MCF 10A (cell line): Measurements from ENCODE around the gene E4F1. TPM values are rescaled to one million over a fixed set of nuclear protein-coding genes. Genes with fewer than 3 reads are reported as not detected.

ENCODE experiments used
- BruUV-seq: library from RNA; stranded (reverse); fragments of 400-500 nt; replicated peaks from 2 replicates; lab custom pipeline; 2021; lab: Mats Ljungman, UMichigan
- CTCF ChIA-PET: fragments of 300-600 bp; sonication (Branson Sonifier 250); formaldehyde crosslinking; extraction: SDS; loops from one replicate; lab custom pipeline; 2021; ENCODE audit warnings: antibody characterized with exemption, inconsistent platforms; lab: Yijun Ruan, JAX
- POLR2A ChIA-PET: fragments of 300-600, 350-650 bp; sonication (Branson Sonifier 250); formaldehyde crosslinking; extraction: SDS; loops from one replicate; lab custom pipeline; 2020; ENCODE audit warnings: antibody characterized with exemption, inconsistent platforms; lab: Yijun Ruan, JAX
- DNase-seq: peaks from one replicate; pipeline ENCODE4 v3.0.0-alpha.2; 2018; ENCODE audit not compliant: unreplicated experiment
- H3K27ac Mint-ChIP-seq: one replicate; pipeline ENCODE4 v1.8.0; 2022; ENCODE audit warnings: mild to moderate bottlenecking, low read depth, mixed read lengths; ENCODE audit not compliant: unreplicated experiment
- H3K27me3 Mint-ChIP-seq: one replicate; pipeline ENCODE4 v1.8.0; 2022; ENCODE audit warnings: mixed read lengths; ENCODE audit not compliant: insufficient read depth, unreplicated experiment
- H3K36me3 Mint-ChIP-seq: one replicate; pipeline ENCODE4 v1.8.0; 2022; ENCODE audit warnings: mild to moderate bottlenecking, moderate library complexity, mixed read lengths; ENCODE audit not compliant: insufficient read depth, unreplicated experiment
- H3K4me1 Mint-ChIP-seq: one replicate; pipeline ENCODE4 v1.8.0; 2022; ENCODE audit warnings: mixed read lengths; ENCODE audit not compliant: insufficient read depth, unreplicated experiment
- H3K4me3 Mint-ChIP-seq: one replicate; pipeline ENCODE4 v1.8.0; 2022; ENCODE audit warnings: mild to moderate bottlenecking, moderate library complexity, mixed read lengths; ENCODE audit not compliant: unreplicated experiment
- H3K9me3 Mint-ChIP-seq: one replicate; pipeline ENCODE4 v1.8.0; 2022; ENCODE audit warnings: mixed read lengths; ENCODE audit not compliant: unreplicated experiment
- intact Hi-C: fragments of 100-400 bp; cut with micrococcal nuclease; formaldehyde crosslinking; loops from 2 replicates; pipeline ENCODE4 v1.14.1; 2022
- total RNA-seq: library from RNA; stranded (reverse); gene quantifications from 2 replicates; pipeline ENCODE4 v1.2.3, GENCODE V29; 2022
- TF ChIP-seq, protein P1 (sequence below): fragments of 200-600 bp; IDR thresholded peaks from one replicate; pipeline ENCODE4 v1.8.0; 2022; ENCODE audit warnings: antibody characterized with exemption, mild to moderate bottlenecking; ENCODE audit not compliant: unreplicated experiment

Gene E4F1
- total RNA-seq, 1 experiment from 2014 or later = 26.2 TPM

DNA sequence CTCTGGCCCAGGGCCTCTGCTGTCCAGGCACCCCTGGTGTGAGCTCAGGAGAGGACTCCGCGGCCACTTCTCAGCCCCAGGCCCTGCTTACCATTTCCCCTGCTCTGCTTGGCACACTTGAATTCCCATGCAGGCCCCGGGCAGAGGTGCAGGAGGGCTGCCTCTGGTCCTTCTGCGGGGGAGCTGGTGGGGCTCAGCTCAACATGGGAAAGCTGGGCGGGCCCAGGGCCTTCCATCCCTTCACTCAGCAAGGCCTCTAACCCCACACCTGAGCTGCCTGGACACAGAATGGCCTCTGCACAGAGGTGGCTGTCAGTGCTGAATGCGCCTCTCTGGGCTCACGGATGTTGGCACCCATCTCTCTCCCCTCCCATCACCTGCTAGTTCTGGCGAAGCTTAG lies 57.1 kb downstream of the E4F1 start:
- Mint-ChIP-seq H3K27me3 (peaks cover 23% of the 10 kb centered on the region), H3K4me3 (no peak overlapping the region), H3K9me3 (no peaks in the 10 kb centered on the region), H3K36me3 (peaks cover 6% of the 10 kb centered on the region), H3K27ac (no peak overlapping the region), H3K4me1 (no peaks in the 10 kb centered on the region)
- CTCF ChIA-PET = no interaction called here
- intact Hi-C loops = no loop called here
- POLR2A ChIA-PET = no interaction called here
- BruUV-seq = no TSS peak
- TF ChIP-seq, protein P1, sequence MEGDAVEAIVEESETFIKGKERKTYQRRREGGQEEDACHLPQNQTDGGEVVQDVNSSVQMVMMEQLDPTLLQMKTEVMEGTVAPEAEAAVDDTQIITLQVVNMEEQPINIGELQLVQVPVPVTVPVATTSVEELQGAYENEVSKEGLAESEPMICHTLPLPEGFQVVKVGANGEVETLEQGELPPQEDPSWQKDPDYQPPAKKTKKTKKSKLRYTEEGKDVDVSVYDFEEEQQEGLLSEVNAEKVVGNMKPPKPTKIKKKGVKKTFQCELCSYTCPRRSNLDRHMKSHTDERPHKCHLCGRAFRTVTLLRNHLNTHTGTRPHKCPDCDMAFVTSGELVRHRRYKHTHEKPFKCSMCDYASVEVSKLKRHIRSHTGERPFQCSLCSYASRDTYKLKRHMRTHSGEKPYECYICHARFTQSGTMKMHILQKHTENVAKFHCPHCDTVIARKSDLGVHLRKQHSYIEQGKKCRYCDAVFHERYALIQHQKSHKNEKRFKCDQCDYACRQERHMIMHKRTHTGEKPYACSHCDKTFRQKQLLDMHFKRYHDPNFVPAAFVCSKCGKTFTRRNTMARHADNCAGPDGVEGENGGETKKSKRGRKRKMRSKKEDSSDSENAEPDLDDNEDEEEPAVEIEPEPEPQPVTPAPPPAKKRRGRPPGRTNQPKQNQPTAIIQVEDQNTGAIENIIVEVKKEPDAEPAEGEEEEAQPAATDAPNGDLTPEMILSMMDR = no peak
- no peak for DNase-seq

DNA sequence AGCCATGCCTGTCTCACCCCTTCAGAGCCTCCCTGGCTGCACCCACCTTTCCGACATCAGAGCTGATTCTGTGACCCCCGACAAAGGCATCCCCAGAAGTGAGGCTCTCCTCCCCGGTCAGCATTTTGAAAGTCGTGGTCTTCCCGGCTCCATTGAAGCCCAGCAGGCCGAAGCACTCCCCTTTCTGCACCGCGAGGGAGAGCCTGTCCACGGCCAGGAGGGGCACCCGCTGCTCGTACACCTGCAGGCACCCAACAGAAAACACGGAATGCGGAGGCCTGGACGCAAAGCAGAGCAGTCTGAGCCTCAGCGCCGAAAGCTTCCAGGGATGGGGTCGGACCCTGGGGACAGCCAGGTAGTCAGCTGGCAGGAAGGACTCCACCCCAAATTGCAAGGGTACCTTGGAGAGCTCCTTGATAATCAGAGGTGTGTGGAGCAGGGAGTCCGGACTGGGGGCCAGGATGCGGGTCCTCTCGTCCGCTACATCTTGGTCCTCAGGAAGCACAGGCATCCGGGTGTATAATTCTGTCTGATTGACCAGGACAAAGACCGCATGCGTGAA lies 57.7 kb downstream of the E4F1 start:
- no peak for DNase-seq
- H3K36me3 Mint-ChIP-seq = peaks cover 6% of the 10 kb centered on the region
- no peak overlapping the region for H3K4me3 Mint-ChIP-seq
- no peak overlapping the region for H3K27ac Mint-ChIP-seq
- TF ChIP-seq, protein P1 = no peak
- H3K9me3 Mint-ChIP-seq = no peaks in the 10 kb centered on the region
- intact Hi-C loops = no loop called here
- ChIA-PET CTCF (interaction anchor here (1.1 kb wide), 1 partner anchor 44 kb away, joined by 4 read pairs; no protein-coding TSS in a partner anchor), POLR2A (no interaction called here)
- H3K4me1 Mint-ChIP-seq = no peaks in the 10 kb centered on the region
- BruUV-seq = no TSS peak
- peaks cover 23% of the 10 kb centered on the region for H3K27me3 Mint-ChIP-seq

DNA sequence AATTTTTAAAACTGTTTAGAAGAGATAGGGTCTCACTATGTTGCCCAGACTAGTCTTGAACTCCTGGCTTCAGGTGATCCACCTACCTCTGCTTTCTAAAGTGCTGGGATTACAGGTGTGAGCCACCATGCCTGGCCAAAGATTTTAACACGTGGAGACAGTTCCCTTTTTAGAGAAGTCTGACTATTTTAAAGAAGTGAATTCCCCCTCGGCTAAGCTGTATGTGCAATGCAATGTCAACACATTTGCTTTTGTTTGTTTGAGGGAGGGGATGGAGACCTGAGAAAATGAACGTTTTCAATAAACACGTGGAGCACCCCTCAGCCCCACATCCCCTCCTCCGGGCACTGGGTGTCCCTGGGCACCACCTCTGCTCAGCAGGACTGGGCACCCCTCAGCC lies 58.9 kb downstream of the E4F1 start:
- no peak overlapping the region for H3K27ac Mint-ChIP-seq
- DNase-seq = no peak
- H3K36me3 Mint-ChIP-seq = peaks cover 6% of the 10 kb centered on the region
- TF ChIP-seq, protein P1 = no peak
- ChIA-PET CTCF (interaction anchor here (1.1 kb wide), 1 partner anchor 43 kb away, joined by 4 read pairs; no protein-coding TSS in a partner anchor), POLR2A (no interaction called here)
- H3K4me3 Mint-ChIP-seq = no peak overlapping the region
- peaks cover 23% of the 10 kb centered on the region for H3K27me3 Mint-ChIP-seq
- intact Hi-C loops = no loop called here
- no peaks in the 10 kb centered on the region for H3K4me1 Mint-ChIP-seq
- no peaks in the 10 kb centered on the region for H3K9me3 Mint-ChIP-seq
- BruUV-seq = no TSS peak

DNA sequence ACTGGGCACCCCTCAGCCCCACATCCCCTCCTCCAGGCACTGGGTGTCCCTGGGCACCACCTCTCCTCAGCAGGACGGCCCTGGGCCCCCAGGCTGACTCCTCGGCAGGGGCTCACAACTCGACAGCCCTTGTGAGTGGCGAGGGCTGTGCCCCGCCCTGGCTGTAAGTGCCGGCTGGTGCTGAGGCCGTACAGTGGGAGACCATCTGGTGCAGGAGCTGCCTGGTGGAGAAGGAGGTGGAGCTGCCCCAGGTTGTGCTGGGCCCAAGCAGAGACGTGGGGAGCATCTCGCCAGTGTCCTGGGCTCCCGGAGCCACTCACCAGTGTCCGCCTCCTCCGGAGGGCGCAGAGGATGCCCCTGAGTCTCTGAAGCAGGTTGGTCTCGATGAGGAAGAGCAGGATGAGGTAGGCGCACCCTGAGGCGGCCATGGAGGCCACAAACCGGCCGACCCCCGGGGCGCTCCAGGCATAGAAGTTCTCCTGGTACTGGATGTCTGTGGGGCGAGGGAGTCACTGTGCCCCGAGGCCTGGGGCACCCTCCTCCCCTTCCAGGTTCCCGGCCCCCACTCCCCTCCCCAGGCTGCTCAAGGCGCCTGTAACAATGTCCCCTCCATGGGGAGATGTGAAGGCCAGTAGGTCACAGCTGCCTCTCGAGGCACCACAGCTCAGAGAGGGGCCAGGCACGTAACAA lies 59.6 kb downstream of the E4F1 start:
- ChIA-PET CTCF (no interaction called here), POLR2A (no interaction called here)
- intact Hi-C loops = no loop called here
- Mint-ChIP-seq H3K36me3 (peaks cover 6% of the 10 kb centered on the region), H3K27ac (no peak overlapping the region), H3K4me3 (no peak overlapping the region), H3K27me3 (peaks cover 23% of the 10 kb centered on the region), H3K9me3 (no peaks in the 10 kb centered on the region), H3K4me1 (no peaks in the 10 kb centered on the region)
- no TSS peak for BruUV-seq
- no peak for DNase-seq
- TF ChIP-seq, protein P1 = no peak
